PC-3 (cell line): ENCODE data around the gene AMFR.

Experiments
- CTCF ChIP-seq: fragments of 300-600 bp; sonication (generic); conservative IDR thresholded peaks from 2 replicates; pipeline ENCODE4 v1.5.1; 2017; ENCODE audit warnings: antibody characterized with exemption, low read depth, mild to moderate bottlenecking, low read length
- EZH2 ChIP-seq: fragments of 300-600 bp; sonication (generic); IDR thresholded peaks from one replicate; pipeline ENCODE4 v1.6.1; 2017; ENCODE audit warnings: antibody characterized with exemption, mild to moderate bottlenecking, low read length; ENCODE audit not compliant: unreplicated experiment
- EZH2phosphoT487 ChIP-seq: fragments of 300-600 bp; sonication (generic); IDR thresholded peaks from 2 replicates; pipeline ENCODE4 v1.6.1; 2018; ENCODE audit warnings: mild to moderate bottlenecking, antibody characterized with exemption, low read length, borderline replicate concordance

- no peak for TF ChIP-seq CTCF
- no peak for TF ChIP-seq EZH2
- no peak for TF ChIP-seq EZH2phosphoT487
Observed at GRCh38 chr16:56367764-56368163, 57.6 kb downstream of the AMFR start.
